ENCODE data around the gene PUM1.

PUM1 gene

GRCh38 chr1:30977105-30977504, 88.4 kb downstream of the PUM1 start:
- WGBS, 2 donors (ENCODE audit: extremely low coverage in 2 of 2, insufficient read length in 2 of 2, insufficient replicate concordance in 1 of 2): no CpG with 5 or more reads among the region's 5 CpGs
- H2AFZ ChIP-seq (ENCODE audit: low read length): no peak overlapping the region
- H3K4ac ChIP-seq (ENCODE audit: low read length): no peak overlapping the region
- H3K4me1 ChIP-seq (ENCODE audit: control insufficient read depth in 2 of 2, insufficient read depth in 1 of 2, low read depth in 1 of 2, low read length in 2 of 2): no peaks in the 10 kb centered on the region
- H2BK5ac ChIP-seq (ENCODE audit: low read length): no peak overlapping the region
- H3K4me3 ChIP-seq (ENCODE audit: low read length in 2 of 2): no peak overlapping the region
- no peak overlapping the region for H2BK120ac ChIP-seq (ENCODE audit: low read depth, low read length)
- no peaks in the 10 kb centered on the region for H3K27me3 ChIP-seq (ENCODE audit: control insufficient read depth in 3 of 3, insufficient read depth in 3 of 3, low read depth in 1 of 3, low read length in 3 of 3)
- no peak overlapping the region for H4K91ac ChIP-seq (ENCODE audit: low read depth, low read length, poor library complexity)
- H3K9ac ChIP-seq (ENCODE audit: low read depth, low read length, poor library complexity): no peak overlapping the region
- no peaks in the 10 kb centered on the region for H3K9me3 ChIP-seq (replicated peaks in 1 of 2; ENCODE audit: control insufficient read depth in 2 of 2, insufficient read depth in 1 of 2, low read depth in 1 of 2, low read length in 2 of 2)
- no peak overlapping the region for H2AK5ac ChIP-seq (ENCODE audit: low read depth, low read length)
- no peak overlapping the region for H3K27ac ChIP-seq (replicated peaks; ENCODE audit: low read length)
- no peak overlapping the region for H2BK12ac ChIP-seq (ENCODE audit: low read length)
- H3K14ac ChIP-seq (ENCODE audit: low read length): no peak overlapping the region
- H3K4me2 ChIP-seq (ENCODE audit: insufficient read depth, low read length, poor library complexity, severe bottlenecking): no peak overlapping the region
- H4K8ac ChIP-seq (ENCODE audit: low read depth, low read length): no peak overlapping the region
- no peak for DNase-seq (ENCODE audit: low spot score)
- no peak overlapping the region for H3K23ac ChIP-seq (ENCODE audit: low read depth, low read length, poor library complexity)
- H2BK15ac ChIP-seq (ENCODE audit: low read length): no peak overlapping the region
- peaks cover 3% of the 10 kb centered on the region for H3K79me1 ChIP-seq (ENCODE audit: low read depth, low read length)
- H3K18ac ChIP-seq (ENCODE audit: low read length): no peak overlapping the region
- peaks cover 24 to 97% of the 10 kb centered on the region in 2 donors for H3K36me3 ChIP-seq (replicated peaks in 1 of 2; ENCODE audit: control insufficient read depth in 2 of 2, insufficient read depth in 2 of 2, low read length in 2 of 2)

- Histone ChIP-seq H3K18ac (ENCODE audit: low read length) (no peak overlapping the region), H4K91ac (ENCODE audit: low read depth, low read length, poor library complexity) (no peak overlapping the region), H3K36me3 (replicated peaks in 1 of 2; ENCODE audit: control insufficient read depth in 2 of 2, insufficient read depth in 2 of 2, low read length in 2 of 2) (peaks cover 25 to 96% of the 10 kb centered on the region in 2 donors), H3K4ac (ENCODE audit: low read length) (no peak overlapping the region), H4K8ac (ENCODE audit: low read depth, low read length) (no peak overlapping the region), H2AK5ac (ENCODE audit: low read depth, low read length) (no peak overlapping the region), H3K9ac (ENCODE audit: low read depth, low read length, poor library complexity) (no peak overlapping the region), H3K79me1 (ENCODE audit: low read depth, low read length) (peaks cover 6% of the 10 kb centered on the region), H2BK12ac (ENCODE audit: low read length) (no peak overlapping the region), H3K4me2 (ENCODE audit: insufficient read depth, low read length, poor library complexity, severe bottlenecking) (no peak overlapping the region), H3K23ac (ENCODE audit: low read depth, low read length, poor library complexity) (no peak overlapping the region), H2BK15ac (ENCODE audit: low read length) (no peak overlapping the region), H3K27me3 (ENCODE audit: control insufficient read depth in 3 of 3, insufficient read depth in 3 of 3, low read depth in 1 of 3, low read length in 3 of 3) (no peaks in the 10 kb centered on the region), H3K4me3 (ENCODE audit: low read length in 2 of 2) (no peak overlapping the region), H2BK5ac (ENCODE audit: low read length) (no peak overlapping the region), H3K9me3 (replicated peaks in 1 of 2; ENCODE audit: control insufficient read depth in 2 of 2, insufficient read depth in 1 of 2, low read depth in 1 of 2, low read length in 2 of 2) (no peaks in the 10 kb centered on the region), H3K4me1 (ENCODE audit: control insufficient read depth in 2 of 2, insufficient read depth in 1 of 2, low read depth in 1 of 2, low read length in 2 of 2) (no peaks in the 10 kb centered on the region), H3K27ac (replicated peaks; ENCODE audit: low read length) (no peak overlapping the region), H2AFZ (ENCODE audit: low read length) (no peak overlapping the region), H3K14ac (ENCODE audit: low read length) (no peak overlapping the region), H2BK120ac (ENCODE audit: low read depth, low read length) (no peak overlapping the region)
- no peak for DNase-seq (ENCODE audit: low spot score)
- WGBS, 2 donors (ENCODE audit: extremely low coverage in 2 of 2, insufficient read length in 2 of 2, insufficient replicate concordance in 1 of 2): no CpG with 5 or more reads among the region's 2 CpGs
Observed at GRCh38 chr1:30976143-30976542, 89.4 kb downstream of the PUM1 start.

- no peak overlapping the region for H2AK5ac ChIP-seq (ENCODE audit: low read depth, low read length)
- H3K4me2 ChIP-seq (ENCODE audit: insufficient read depth, low read length, poor library complexity, severe bottlenecking): no peak overlapping the region
- H3K4me1 ChIP-seq (ENCODE audit: control insufficient read depth in 2 of 2, insufficient read depth in 1 of 2, low read depth in 1 of 2, low read length in 2 of 2): no peaks in the 10 kb centered on the region
- H3K18ac ChIP-seq (ENCODE audit: low read length): no peak overlapping the region
- no peaks in the 10 kb centered on the region for H3K27me3 ChIP-seq (ENCODE audit: control insufficient read depth in 3 of 3, insufficient read depth in 3 of 3, low read depth in 1 of 3, low read length in 3 of 3)
- no peak overlapping the region for H2BK120ac ChIP-seq (ENCODE audit: low read depth, low read length)
- whole genome bisulfite sequencing, 2 donors (ENCODE audit: extremely low coverage in 2 of 2, insufficient read length in 2 of 2, insufficient replicate concordance in 1 of 2): no CpG with 5 or more reads among the region's 3 CpGs
- no peak for DNase-seq (ENCODE audit: low spot score)
- H3K9ac ChIP-seq (ENCODE audit: low read depth, low read length, poor library complexity): no peak overlapping the region
- no peak overlapping the region for H3K4ac ChIP-seq (ENCODE audit: low read length)
- H2BK5ac ChIP-seq (ENCODE audit: low read length): no peak overlapping the region
- no peak overlapping the region for H4K91ac ChIP-seq (ENCODE audit: low read depth, low read length, poor library complexity)
- H4K8ac ChIP-seq (ENCODE audit: low read depth, low read length): no peak overlapping the region
- H3K36me3 ChIP-seq (replicated peaks in 1 of 2; ENCODE audit: control insufficient read depth in 2 of 2, insufficient read depth in 2 of 2, low read length in 2 of 2): peaks cover 24 to 96% of the 10 kb centered on the region in 2 donors
- peaks cover 6% of the 10 kb centered on the region for H3K79me1 ChIP-seq (ENCODE audit: low read depth, low read length)
- no peak overlapping the region for H3K23ac ChIP-seq (ENCODE audit: low read depth, low read length, poor library complexity)
- no peak overlapping the region for H2AFZ ChIP-seq (ENCODE audit: low read length)
- no peak overlapping the region for H2BK12ac ChIP-seq (ENCODE audit: low read length)
- no peak overlapping the region for H2BK15ac ChIP-seq (ENCODE audit: low read length)
- H3K9me3 ChIP-seq (replicated peaks in 1 of 2; ENCODE audit: control insufficient read depth in 2 of 2, insufficient read depth in 1 of 2, low read depth in 1 of 2, low read length in 2 of 2): no peaks in the 10 kb centered on the region
- H3K14ac ChIP-seq (ENCODE audit: low read length): no peak overlapping the region
- H3K4me3 ChIP-seq (ENCODE audit: low read length in 2 of 2): no peak overlapping the region
- H3K27ac ChIP-seq (replicated peaks; ENCODE audit: low read length): no peak overlapping the region
Observed at GRCh38 chr1:30975217-30975616, 90.3 kb downstream of the PUM1 start.

DNA sequence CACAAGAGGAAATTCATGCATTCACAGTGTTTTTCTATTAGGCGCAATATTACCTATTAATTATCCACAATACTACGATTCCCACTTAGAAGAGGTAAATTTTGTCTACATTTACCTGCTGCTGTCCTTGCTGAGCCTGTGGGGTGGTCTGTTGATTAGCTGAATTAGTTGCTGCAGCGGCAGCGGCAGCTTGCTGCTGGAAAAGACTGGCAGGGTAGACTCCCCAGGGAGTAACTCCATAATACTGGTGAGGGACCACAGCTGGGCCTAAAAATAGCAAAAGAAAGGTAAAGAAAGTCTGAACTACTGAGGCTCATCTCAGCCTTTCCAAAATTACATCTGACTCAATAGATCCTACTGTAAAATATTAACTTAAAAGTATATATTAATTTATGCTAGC, 91.0 kb downstream of the PUM1 start:
- no CpG with 5 or more reads among the region's 4 CpGs for WGBS, 2 donors (ENCODE audit: extremely low coverage in 2 of 2, insufficient read length in 2 of 2, insufficient replicate concordance in 1 of 2)
- Histone ChIP-seq H2BK12ac (ENCODE audit: low read length) (no peak overlapping the region), H3K4me2 (ENCODE audit: insufficient read depth, low read length, poor library complexity, severe bottlenecking) (no peak overlapping the region), H2AK5ac (ENCODE audit: low read depth, low read length) (no peak overlapping the region), H2BK5ac (ENCODE audit: low read length) (no peak overlapping the region), H3K23ac (ENCODE audit: low read depth, low read length, poor library complexity) (no peak overlapping the region), H3K27ac (replicated peaks; ENCODE audit: low read length) (no peak overlapping the region), H2BK120ac (ENCODE audit: low read depth, low read length) (no peak overlapping the region), H3K36me3 (replicated peaks in 1 of 2; ENCODE audit: control insufficient read depth in 2 of 2, insufficient read depth in 2 of 2, low read length in 2 of 2) (peaks cover 22 to 96% of the 10 kb centered on the region in 2 donors), H3K4me3 (ENCODE audit: low read length in 2 of 2) (no peak overlapping the region), H4K8ac (ENCODE audit: low read depth, low read length) (no peak overlapping the region), H2BK15ac (ENCODE audit: low read length) (no peak overlapping the region), H2AFZ (ENCODE audit: low read length) (no peak overlapping the region), H3K9ac (ENCODE audit: low read depth, low read length, poor library complexity) (no peak overlapping the region), H3K79me1 (ENCODE audit: low read depth, low read length) (peaks cover 6% of the 10 kb centered on the region), H3K4ac (ENCODE audit: low read length) (no peak overlapping the region), H3K14ac (ENCODE audit: low read length) (no peak overlapping the region), H3K9me3 (replicated peaks in 1 of 2; ENCODE audit: control insufficient read depth in 2 of 2, insufficient read depth in 1 of 2, low read depth in 1 of 2, low read length in 2 of 2) (no peaks in the 10 kb centered on the region), H4K91ac (ENCODE audit: low read depth, low read length, poor library complexity) (no peak overlapping the region), H3K18ac (ENCODE audit: low read length) (no peak overlapping the region), H3K4me1 (ENCODE audit: control insufficient read depth in 2 of 2, insufficient read depth in 1 of 2, low read depth in 1 of 2, low read length in 2 of 2) (no peaks in the 10 kb centered on the region), H3K27me3 (ENCODE audit: control insufficient read depth in 3 of 3, insufficient read depth in 3 of 3, low read depth in 1 of 3, low read length in 3 of 3) (no peaks in the 10 kb centered on the region)
- no peak for DNase-seq (ENCODE audit: low spot score)
